Thyroid gland (tissue), 4 donors: ENCODE data around the gene COL13A1.

ENCODE experiments used
- CTCF ChIP-seq, 6 experiments: fragments of 200-600 bp in 3 of 6; fragments of 450-650 bp in 3 of 6; sonication (generic) in 3 of 6; IDR thresholded peaks; one replicate each; pipeline ENCODE4 v1.5.1; 2016 to 2019; ENCODE audit warnings: antibody characterized with exemption in 6 of 6, mild to moderate bottlenecking in 2 of 6, inconsistent platforms in 1 of 6, moderate library complexity in 1 of 6
- POLR2A ChIP-seq, 2 donors: fragments of 450-650 bp; IDR thresholded peaks; one replicate each; pipeline ENCODE4 v1.6.1; 2017; ENCODE audit warnings: antibody characterized with exemption in 2 of 2, mild to moderate bottlenecking in 2 of 2, moderate library complexity in 1 of 2

GRCh38 chr10:69840773-69841172 is 39.1 kb downstream of the COL13A1 start:
- TF ChIP-seq POLR2A (IDR thresholded peaks at IDR 0.05) = no peak
- TF ChIP-seq CTCF (IDR thresholded peaks at IDR 0.05) = no peak
